ENCODE results near the gene RBM33. TPM values are rescaled to one million over a fixed set of nuclear protein-coding genes. Genes with fewer than 3 reads are reported as not detected.
A peak's percentile ranks its signal among the peaks of the same experiment; 100 is the strongest.

RBM33 gene
- polyA plus RNA-seq, 12 donors, result 20.3 to 57.3 (median 26.6) TPM; not detected in 1

- no peak for DNase-seq
Observed at GRCh38 chr7:155745737-155746136, 101.3 kb downstream of the RBM33 start.

GRCh38 chr7:155746188-155746587 lies 101.7 kb downstream of the RBM33 start:
- DNase-seq, result no peak

GRCh38 chr7:155747209-155747608 lies 102.7 kb downstream of the RBM33 start:
- DNase-seq, result no peak

- no peak for DNase-seq
Observed at GRCh38 chr7:155749578-155749977, 105.1 kb downstream of the RBM33 start.

GRCh38 chr7:155750255-155751125 lies 106.0 kb downstream of the RBM33 start:
- no peak for DNase-seq

GRCh38 chr7:155751409-155751808 lies 106.9 kb downstream of the RBM33 start:
- DNase-seq, result no peak

GRCh38 chr7:155752756-155753445 lies 108.4 kb downstream of the RBM33 start:
- no peak for DNase-seq

- DNase-seq, result no peak
Observed at GRCh38 chr7:155753446-155753965, 109.0 kb downstream of the RBM33 start.

- no peak for DNase-seq
Observed at GRCh38 chr7:155754165-155754564, 109.7 kb downstream of the RBM33 start.

- no peak for DNase-seq
Observed at GRCh38 chr7:155755026-155755425, 110.6 kb downstream of the RBM33 start.

GRCh38 chr7:155756322-155756721 lies 111.9 kb downstream of the RBM33 start:
- DNase-seq, result no peak

GRCh38 chr7:155758348-155758747 lies 113.9 kb downstream of the RBM33 start:
- DNase-seq, result no peak

GRCh38 chr7:155759740-155760430 lies 115.4 kb downstream of the RBM33 start:
- DNase-seq, result no peak

GRCh38 chr7:155761162-155761561 lies 116.7 kb downstream of the RBM33 start:
- DNase-seq, result no peak

GRCh38 chr7:155762036-155762435 lies 117.6 kb downstream of the RBM33 start:
- no peak for DNase-seq

- no peak for DNase-seq
Observed at GRCh38 chr7:155762655-155763054, 118.2 kb downstream of the RBM33 start.

- DNase-seq, result no peak
Observed at GRCh38 chr7:155763122-155763521, 118.7 kb downstream of the RBM33 start.

GRCh38 chr7:155763691-155764437 lies 119.4 kb downstream of the RBM33 start:
- peak; percentile 24 for DNase-seq

- no peak for DNase-seq
Observed at GRCh38 chr7:155764438-155764793, 120.0 kb downstream of the RBM33 start.

- no peak for DNase-seq
Observed at GRCh38 chr7:155765458-155765857, 121.0 kb downstream of the RBM33 start.

- no peak for DNase-seq
Observed at GRCh38 chr7:155766386-155766785, 121.9 kb downstream of the RBM33 start.
